ENCODE data around the gene DHX16.
A peak's percentile ranks its signal among the peaks of the same experiment; 100 is the strongest.

DNA sequence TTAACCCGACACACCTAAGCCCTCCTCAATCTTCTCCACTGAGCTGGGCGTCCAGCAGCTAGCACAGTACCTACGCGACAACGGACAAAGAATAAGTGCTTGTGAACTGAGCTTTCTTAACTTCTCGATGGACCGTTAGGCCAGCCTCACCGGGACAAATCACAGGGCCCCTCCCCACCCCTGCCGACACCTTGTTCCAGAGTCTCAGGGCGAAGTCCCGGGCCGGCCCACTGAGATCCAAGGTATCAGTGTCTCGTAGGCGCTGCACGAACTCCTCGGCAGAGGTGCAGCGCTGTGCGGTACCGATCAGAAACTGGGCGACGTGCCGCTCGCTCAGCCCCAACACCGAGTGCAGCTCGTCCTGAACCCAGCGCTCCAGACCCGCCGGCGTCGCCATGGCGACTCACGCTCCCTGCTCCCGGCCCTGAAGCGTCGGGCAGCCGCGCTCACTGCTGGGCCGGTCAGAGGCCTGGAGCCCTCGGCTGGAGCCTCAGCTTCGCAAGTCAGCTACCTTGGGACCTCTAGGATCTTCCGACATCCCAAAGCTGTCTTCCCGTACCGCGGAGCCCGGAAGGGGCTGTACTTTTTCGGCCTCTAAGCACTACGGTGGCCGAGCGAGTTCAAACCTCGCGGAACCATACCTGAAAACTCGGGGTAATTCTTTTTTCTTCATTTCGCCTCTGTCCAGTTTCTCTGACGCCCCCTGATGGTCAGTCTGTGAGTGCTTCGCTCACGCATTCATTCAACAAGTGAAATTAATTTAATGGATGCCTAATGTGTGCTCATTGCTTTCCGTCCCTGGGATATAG, at the start of gene DHX16:
- TF ChIP-seq, protein P1, sequence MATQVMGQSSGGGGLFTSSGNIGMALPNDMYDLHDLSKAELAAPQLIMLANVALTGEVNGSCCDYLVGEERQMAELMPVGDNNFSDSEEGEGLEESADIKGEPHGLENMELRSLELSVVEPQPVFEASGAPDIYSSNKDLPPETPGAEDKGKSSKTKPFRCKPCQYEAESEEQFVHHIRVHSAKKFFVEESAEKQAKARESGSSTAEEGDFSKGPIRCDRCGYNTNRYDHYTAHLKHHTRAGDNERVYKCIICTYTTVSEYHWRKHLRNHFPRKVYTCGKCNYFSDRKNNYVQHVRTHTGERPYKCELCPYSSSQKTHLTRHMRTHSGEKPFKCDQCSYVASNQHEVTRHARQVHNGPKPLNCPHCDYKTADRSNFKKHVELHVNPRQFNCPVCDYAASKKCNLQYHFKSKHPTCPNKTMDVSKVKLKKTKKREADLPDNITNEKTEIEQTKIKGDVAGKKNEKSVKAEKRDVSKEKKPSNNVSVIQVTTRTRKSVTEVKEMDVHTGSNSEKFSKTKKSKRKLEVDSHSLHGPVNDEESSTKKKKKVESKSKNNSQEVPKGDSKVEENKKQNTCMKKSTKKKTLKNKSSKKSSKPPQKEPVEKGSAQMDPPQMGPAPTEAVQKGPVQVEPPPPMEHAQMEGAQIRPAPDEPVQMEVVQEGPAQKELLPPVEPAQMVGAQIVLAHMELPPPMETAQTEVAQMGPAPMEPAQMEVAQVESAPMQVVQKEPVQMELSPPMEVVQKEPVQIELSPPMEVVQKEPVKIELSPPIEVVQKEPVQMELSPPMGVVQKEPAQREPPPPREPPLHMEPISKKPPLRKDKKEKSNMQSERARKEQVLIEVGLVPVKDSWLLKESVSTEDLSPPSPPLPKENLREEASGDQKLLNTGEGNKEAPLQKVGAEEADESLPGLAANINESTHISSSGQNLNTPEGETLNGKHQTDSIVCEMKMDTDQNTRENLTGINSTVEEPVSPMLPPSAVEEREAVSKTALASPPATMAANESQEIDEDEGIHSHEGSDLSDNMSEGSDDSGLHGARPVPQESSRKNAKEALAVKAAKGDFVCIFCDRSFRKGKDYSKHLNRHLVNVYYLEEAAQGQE (IDR thresholded peaks at IDR 0.05; ENCODE audit: low read depth) = no peak
- TF ChIP-seq CEBPB (IDR thresholded peaks at IDR 0.05) (no peak), NFIC (IDR thresholded peaks at IDR 0.05) (no peak), YY1 (IDR thresholded peaks at IDR 0.05; ENCODE audit: low read depth) (peak; percentile 56; the same call in 1 of the 2 replicates), EP300 (IDR thresholded peaks at IDR 0.05; ENCODE audit: borderline replicate concordance) (no peak), EGR1 (IDR thresholded peaks at IDR 0.05) (no peak), TAF1 (IDR thresholded peaks at IDR 0.05; ENCODE audit: low read depth) (peak; percentile 75)
- TF ChIP-seq, protein P2, sequence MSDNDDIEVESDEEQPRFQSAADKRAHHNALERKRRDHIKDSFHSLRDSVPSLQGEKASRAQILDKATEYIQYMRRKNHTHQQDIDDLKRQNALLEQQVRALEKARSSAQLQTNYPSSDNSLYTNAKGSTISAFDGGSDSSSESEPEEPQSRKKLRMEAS (IDR thresholded peaks at IDR 0.05) = peak; percentile 22
